Astrocyte of the cerebellum (primary cell): ENCODE data around the gene ADAMTS4.

ENCODE experiments used
- DNase-seq: peaks from one replicate; pipeline ENCODE4 v3.0.0-alpha.2; 2011; ENCODE audit warnings: low read depth
- H3K4me3 ChIP-seq: 2 replicates; pipeline ENCODE4 v1.5.1; 2011; ENCODE audit warnings: mild to moderate bottlenecking, low read depth, low read length, moderate library complexity
- in situ Hi-C: cut with HindIII; loops from 2 replicates; pipeline ENCODE4 v1.10.0; 2017; ENCODE audit warnings: low sequenced_read_pairs
- TF ChIP-seq, protein P1 (sequence below): IDR thresholded peaks from 2 replicates; pipeline ENCODE4 v1.5.1; 2012; ENCODE audit warnings: low read length, low read depth, moderate library complexity, mild to moderate bottlenecking; ENCODE audit errors: missing control alignments

ADAMTS4 gene, protein sequence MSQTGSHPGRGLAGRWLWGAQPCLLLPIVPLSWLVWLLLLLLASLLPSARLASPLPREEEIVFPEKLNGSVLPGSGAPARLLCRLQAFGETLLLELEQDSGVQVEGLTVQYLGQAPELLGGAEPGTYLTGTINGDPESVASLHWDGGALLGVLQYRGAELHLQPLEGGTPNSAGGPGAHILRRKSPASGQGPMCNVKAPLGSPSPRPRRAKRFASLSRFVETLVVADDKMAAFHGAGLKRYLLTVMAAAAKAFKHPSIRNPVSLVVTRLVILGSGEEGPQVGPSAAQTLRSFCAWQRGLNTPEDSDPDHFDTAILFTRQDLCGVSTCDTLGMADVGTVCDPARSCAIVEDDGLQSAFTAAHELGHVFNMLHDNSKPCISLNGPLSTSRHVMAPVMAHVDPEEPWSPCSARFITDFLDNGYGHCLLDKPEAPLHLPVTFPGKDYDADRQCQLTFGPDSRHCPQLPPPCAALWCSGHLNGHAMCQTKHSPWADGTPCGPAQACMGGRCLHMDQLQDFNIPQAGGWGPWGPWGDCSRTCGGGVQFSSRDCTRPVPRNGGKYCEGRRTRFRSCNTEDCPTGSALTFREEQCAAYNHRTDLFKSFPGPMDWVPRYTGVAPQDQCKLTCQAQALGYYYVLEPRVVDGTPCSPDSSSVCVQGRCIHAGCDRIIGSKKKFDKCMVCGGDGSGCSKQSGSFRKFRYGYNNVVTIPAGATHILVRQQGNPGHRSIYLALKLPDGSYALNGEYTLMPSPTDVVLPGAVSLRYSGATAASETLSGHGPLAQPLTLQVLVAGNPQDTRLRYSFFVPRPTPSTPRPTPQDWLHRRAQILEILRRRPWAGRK

DNA sequence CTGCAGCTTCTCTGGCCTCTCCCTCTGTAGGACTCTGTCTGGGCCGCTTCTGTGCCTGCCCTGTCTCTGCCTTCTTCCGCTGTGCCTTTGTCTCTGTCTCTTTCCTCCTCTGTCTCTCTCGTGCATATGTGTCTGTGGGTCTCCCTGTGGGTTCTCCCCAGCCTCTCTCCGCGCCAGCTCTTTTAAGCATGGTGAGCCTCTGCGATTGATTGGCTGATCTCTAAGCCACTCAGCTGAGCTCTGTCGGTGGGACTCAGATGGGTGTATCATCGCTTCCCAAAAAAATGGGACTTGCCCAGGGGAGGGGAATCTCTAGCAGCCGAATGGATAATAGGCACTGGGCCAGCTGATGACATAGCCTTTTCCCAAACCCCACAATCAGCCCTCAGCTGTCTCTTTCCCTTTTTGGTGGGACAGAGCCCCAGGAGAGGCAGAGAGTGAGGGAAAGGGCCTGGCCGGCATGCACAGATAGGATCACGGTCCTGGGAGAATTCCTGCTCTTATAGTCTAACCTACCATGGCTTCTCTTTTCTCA, at the start of gene ADAMTS4:
Gene ADAMTS4, minus strand, starts transcription at position 158 of the 535 bp plus-strand sequence. CDS start 427 bp downstream, outside the sequence.
- H3K4me3 ChIP-seq: no peak within 1 kb of the TSS
- in situ Hi-C loops: no loop called here
- TF ChIP-seq, protein P1, sequence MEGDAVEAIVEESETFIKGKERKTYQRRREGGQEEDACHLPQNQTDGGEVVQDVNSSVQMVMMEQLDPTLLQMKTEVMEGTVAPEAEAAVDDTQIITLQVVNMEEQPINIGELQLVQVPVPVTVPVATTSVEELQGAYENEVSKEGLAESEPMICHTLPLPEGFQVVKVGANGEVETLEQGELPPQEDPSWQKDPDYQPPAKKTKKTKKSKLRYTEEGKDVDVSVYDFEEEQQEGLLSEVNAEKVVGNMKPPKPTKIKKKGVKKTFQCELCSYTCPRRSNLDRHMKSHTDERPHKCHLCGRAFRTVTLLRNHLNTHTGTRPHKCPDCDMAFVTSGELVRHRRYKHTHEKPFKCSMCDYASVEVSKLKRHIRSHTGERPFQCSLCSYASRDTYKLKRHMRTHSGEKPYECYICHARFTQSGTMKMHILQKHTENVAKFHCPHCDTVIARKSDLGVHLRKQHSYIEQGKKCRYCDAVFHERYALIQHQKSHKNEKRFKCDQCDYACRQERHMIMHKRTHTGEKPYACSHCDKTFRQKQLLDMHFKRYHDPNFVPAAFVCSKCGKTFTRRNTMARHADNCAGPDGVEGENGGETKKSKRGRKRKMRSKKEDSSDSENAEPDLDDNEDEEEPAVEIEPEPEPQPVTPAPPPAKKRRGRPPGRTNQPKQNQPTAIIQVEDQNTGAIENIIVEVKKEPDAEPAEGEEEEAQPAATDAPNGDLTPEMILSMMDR: no peak

DNA sequence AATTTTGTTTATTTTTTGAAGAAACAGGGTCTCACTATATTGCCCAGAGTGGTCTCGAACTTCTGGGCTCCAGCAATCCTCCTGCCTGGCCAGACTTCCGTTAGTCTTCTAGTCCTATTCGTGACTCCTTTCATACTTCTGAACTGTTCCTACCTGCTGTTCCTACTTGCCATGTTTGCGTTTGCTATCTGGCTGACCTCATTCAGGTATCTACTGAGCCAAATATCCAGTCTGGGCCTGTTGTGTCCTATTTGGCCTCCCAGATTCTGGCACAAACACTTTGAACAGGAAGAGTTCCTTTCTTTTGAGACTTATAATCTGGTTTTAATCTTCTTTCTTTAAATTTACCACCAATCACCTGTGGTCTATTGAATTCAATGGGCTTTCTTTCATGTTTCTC, 46.0 kb upstream of the ADAMTS4 start:
- no peak overlapping the region for H3K4me3 ChIP-seq
- in situ Hi-C loops: no loop called here
- no peak for DNase-seq
- TF ChIP-seq, protein P1: no peak

More for the DNA sequence above, at the start of gene ADAMTS4:
- no peak for DNase-seq

DNA sequence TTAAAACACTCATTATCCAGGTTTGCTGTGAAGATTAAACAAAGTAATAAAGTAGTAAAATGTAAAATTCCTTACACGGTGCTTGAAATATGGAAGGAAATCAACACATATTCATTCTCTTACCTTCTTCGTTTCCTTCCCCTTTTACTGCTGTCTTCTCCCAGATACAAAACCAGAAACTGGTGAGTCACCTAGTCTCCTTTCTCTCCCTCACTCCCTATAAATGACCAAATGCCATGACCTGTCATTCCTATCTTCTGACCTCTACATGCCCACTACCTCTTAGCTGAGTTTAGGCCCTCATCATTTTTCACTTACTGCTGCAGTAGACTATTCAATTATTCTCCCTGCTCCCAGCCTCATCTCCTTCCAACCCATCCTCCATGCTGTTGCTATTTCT, 43.5 kb upstream of the ADAMTS4 start:
- TF ChIP-seq, protein P1: no peak
- DNase-seq: no peak
- H3K4me3 ChIP-seq: no peak overlapping the region
- in situ Hi-C loops: no loop called here

DNA sequence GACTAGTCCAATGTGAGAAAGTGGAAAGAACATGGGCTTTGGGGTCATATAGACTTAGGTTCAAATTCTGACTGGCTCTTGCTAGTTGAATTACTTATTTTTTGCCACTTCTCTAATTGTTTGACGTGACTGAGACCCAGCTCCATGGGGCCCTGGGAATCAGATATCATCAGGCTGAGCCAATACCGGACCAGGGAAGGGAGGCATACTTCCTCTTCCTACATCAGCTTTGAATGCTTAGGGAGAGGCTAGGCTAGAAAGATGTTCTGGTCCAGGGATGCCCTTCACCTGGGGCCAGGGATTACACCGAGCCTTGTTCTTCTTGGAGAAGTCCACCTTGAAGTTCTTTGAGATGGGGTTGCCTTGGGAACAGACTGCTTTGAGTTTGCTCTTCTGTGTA, 42.8 kb upstream of the ADAMTS4 start:
- no peak for DNase-seq
- TF ChIP-seq, protein P1: no peak
- H3K4me3 ChIP-seq: no peak overlapping the region
- in situ Hi-C loops: no loop called here

DNA sequence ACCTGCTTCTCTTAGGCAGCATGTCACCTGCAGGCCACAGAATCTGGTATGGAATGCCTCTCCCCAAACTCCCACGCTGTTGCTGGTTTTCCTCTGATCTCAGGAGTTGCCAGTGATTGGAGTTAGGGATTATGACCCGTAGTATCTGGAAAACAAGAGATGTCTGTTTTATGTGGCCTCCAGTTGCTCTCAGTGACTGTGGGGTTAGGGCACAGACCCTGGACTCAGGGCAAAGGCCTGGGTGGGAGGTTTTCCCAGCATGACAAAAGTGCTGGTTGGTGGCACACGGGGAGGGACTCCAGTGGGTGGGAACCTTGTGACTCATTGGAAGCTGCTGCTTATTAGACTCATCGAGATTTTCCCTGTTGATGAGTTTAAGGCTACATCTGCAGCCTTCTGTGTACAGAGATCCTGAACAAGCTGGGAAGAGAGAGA, 39.2 kb upstream of the ADAMTS4 start, which contains the start of gene NR1I3:
Gene NR1I3, minus strand, starts transcription at position 165 of the 435 bp plus-strand sequence. CDS start 1,638 bp downstream, outside the sequence.
- H3K4me3 ChIP-seq: no peak within 1 kb of the TSS
- DNase-seq: no peak
- in situ Hi-C loops: no loop called here
- TF ChIP-seq, protein P1: no peak
